Pancreas (tissue), 10 donors: ENCODE data around the gene IRF2BPL. TPM values are rescaled to one million over a fixed set of nuclear protein-coding genes. Genes with fewer than 3 reads are reported as not detected.

ENCODE experiments used
- ATAC-seq, 4 donors: fragments of 200-7000 bp; cut with Tn5 transposase; one replicate each; pipeline versions ENCODE4 v1.8.0 to v1.9.1; 2020; ENCODE audit warnings: mild to moderate bottlenecking in 4 of 4, moderate library complexity in 4 of 4
- DNase-seq, 6 donors: peaks; one replicate each; pipeline ENCODE4 v3.0.0-alpha.2; 2020
- FAIRE-seq: peaks from 2 replicates; lab custom pipeline; 2012; peaks lifted over from hg19 to GRCh38; lab: Jason Lieb, UNC
- H3K27ac ChIP-seq, 4 donors: fragments of 200-600 bp; sonication (generic); 1 replicate in 3 of 4; 2 replicates in 1 of 4; pipeline versions ENCODE4 v1.5.0 to v1.8.0; 2020
- H3K27me3 ChIP-seq, 4 donors: fragments of 200-600 bp; one replicate each; pipeline ENCODE4 v1.8.0; 2021
- H3K36me3 ChIP-seq, 3 donors: fragments of 200-600 bp; sonication (generic) in 1 of 3; one replicate each; pipeline versions ENCODE4 v1.5.0 to v1.8.0; 2020 to 2021
- H3K4me1 ChIP-seq, 3 donors: fragments of 200-600 bp; one replicate each; pipeline ENCODE4 v1.8.0; 2021
- H3K4me3 ChIP-seq, 4 donors: fragments of 200-600 bp; sonication (generic) in 2 of 4; one replicate each; pipeline versions ENCODE4 v1.5.0 to v1.8.0; 2020 to 2021
- H3K9me3 ChIP-seq, 4 donors: fragments of 200-600 bp; one replicate each; pipeline ENCODE4 v1.8.0; 2021
- WGBS, 2 donors: extraction: QIAGEN DNeasy Blood & Tissue Kit; methylation state at CpG; one replicate each; pipeline ENCODE4 v1.1.7; 2013; 5-methylcytosine and 5-hydroxymethylcytosine counted together
- intact Hi-C, 3 donors: fragments of 100-400 bp; cut with DNase I; formaldehyde crosslinking; loops; one replicate each; pipeline versions ENCODE4 v1.11.1 to v1.14.2; 2022
- polyA plus RNA-seq, 2 donors: library from polyadenylated mRNA; stranded (reverse); fragments of 200-250 nt; gene quantifications; one replicate each; pipeline ENCODE4 v1.2.3, GENCODE V29; 2013
- total RNA-seq, 6 donors: library from RNA; stranded (reverse); fragmentation: NEBNext Ultra II Directional in 4 of 6; extraction: Animal tissue kit (Norgen Biotek cat#: 25700) in 4 of 6; gene quantifications; one replicate each; pipeline versions ENCODE4 v1.2.1 to v1.2.4, GENCODE V29; 2021 to 2023
- TF ChIP-seq, protein P1 (sequence below), 4 donors: fragments of 200-600 bp; sonication (generic) in 3 of 4; IDR thresholded peaks; one replicate each; pipeline versions ENCODE4 v1.5.0 to v1.8.0; 2021; ENCODE audit warnings: antibody characterized with exemption in 4 of 4
- donor health status: healthy with polysubstance abuse.
- donor health status: DM: no; HTN: no; CAD: no; lungs with moderate emphysema.
- donor health status: DM: no; HTN: no; CAD: no.
- donor health status: control.
- donor health status: control.
- donor health status: Bipolar disorder and iron deficiency.
- donor health status: DM: yes; HTN: yes; CAD: no.
- donor health status: DM: no; HTN: no; CAD: no.
- donor health status: DM: no; HTN: no; CAD: no.
- donor health status: DM: yes; HTN: yes; CAD: no.

The IRF2BPL gene
- total and polyA plus RNA-seq, 8 donors = 6.2 to 32.2 (median 19.0) TPM

- ATAC-seq (peak; percentile 62 to 77 (median 76)), FAIRE-seq (no peak)
Measured at GRCh38 chr14:77032844-77033621, 4.5 kb upstream of the IRF2BPL start.

DNA sequence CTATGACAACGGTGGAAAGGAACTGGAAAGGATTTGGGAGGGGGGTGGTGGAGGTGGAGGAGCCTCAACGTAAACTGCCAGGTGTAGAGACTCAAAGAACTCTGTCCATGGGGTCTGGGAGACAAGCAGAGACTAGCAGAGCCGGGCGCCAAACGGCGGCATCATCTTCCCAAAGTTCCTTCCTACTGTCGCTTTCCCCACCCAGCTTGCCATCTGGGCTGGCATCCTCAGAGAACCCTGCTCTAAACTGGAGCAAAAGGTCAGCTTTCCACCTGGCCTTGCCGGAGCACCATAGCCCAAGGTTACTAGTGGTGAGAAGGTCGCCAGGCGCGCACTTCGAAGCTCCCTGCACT, 4.0 kb upstream of the IRF2BPL start:
- ATAC-seq (no peak), DNase-seq (no peak), FAIRE-seq (no peak)
- H3K27me3 ChIP-seq = no peaks in the 10 kb centered on the region
- intact Hi-C loops = no loop called here
- peaks cover 38 to 71% (median 57%) of the 10 kb centered on the region in 3 donors for H3K4me1 ChIP-seq
- peak overlapping the region; percentile 94 to 99 (median 96) for H3K27ac ChIP-seq
- H3K4me3 ChIP-seq = peak overlapping the region in 2 of 4 donors; percentile 44 to 51
- no peaks in the 10 kb centered on the region for H3K36me3 ChIP-seq
- TF ChIP-seq, protein P1, sequence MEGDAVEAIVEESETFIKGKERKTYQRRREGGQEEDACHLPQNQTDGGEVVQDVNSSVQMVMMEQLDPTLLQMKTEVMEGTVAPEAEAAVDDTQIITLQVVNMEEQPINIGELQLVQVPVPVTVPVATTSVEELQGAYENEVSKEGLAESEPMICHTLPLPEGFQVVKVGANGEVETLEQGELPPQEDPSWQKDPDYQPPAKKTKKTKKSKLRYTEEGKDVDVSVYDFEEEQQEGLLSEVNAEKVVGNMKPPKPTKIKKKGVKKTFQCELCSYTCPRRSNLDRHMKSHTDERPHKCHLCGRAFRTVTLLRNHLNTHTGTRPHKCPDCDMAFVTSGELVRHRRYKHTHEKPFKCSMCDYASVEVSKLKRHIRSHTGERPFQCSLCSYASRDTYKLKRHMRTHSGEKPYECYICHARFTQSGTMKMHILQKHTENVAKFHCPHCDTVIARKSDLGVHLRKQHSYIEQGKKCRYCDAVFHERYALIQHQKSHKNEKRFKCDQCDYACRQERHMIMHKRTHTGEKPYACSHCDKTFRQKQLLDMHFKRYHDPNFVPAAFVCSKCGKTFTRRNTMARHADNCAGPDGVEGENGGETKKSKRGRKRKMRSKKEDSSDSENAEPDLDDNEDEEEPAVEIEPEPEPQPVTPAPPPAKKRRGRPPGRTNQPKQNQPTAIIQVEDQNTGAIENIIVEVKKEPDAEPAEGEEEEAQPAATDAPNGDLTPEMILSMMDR (IDR thresholded peaks at IDR 0.05) = no peak
- H3K9me3 ChIP-seq = no peaks in the 10 kb centered on the region
- WGBS, 2 donors = 10 to 12% methylated on average over 9 to 12 of the region's 12 CpGs

More at GRCh38 chr14:77032844-77033621, 4.5 kb upstream of the IRF2BPL start:
- peaks cover 40 to 76% (median 62%) of the 10 kb centered on the region in 3 donors for H3K4me1 ChIP-seq
- WGBS, 2 donors = 2% methylated on average over 44 to 50 of the region's 50 CpGs
- intact Hi-C loops = no loop called here
- no peaks in the 10 kb centered on the region for H3K9me3 ChIP-seq
- DNase-seq = peak; percentile 88 to 95 (median 93)
- H3K27me3 ChIP-seq = no peaks in the 10 kb centered on the region
- peak overlapping the region; percentile 94 to 99 (median 96) for H3K27ac ChIP-seq
- peak overlapping the region in 3 of 4 donors; percentile 31 to 51 (median 44) for H3K4me3 ChIP-seq
- H3K36me3 ChIP-seq = no peaks in the 10 kb centered on the region
- TF ChIP-seq, protein P1 (IDR thresholded peaks at IDR 0.05) = peak in 1 of 4 donors; percentile 10

DNA sequence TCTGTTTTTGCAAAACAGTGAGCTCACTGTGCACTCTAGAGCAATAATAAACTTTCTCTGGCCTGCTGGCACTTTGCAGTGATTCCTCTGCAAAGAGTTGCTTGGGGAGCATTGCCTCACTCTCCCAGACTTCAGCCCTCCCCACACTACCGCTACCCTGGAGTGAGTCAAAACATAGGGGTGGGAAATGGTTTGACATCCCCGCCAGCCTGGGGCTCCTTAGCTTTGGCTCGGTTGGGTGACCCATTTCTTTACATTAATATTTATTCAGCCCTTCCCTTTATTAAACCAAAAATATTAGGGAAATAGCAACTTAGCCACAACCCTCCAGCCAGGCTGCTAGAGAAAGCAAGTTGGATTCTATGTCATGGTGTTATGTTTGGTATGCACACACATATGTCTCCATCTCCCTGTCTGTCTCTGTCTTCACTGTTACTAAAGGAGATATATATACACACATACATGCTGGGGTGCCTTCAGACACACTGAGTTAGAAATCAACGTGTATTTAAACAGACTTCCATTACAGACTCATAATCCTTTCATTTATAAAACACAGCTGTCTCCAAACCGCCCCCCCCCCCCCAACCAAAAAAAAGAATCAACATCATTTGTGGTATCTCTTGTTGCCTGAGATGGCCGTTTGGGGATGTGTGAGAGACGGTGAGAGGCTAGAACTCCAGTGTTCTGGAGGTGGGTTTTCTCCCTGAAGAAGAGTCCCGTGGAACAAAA, 3.4 kb upstream of the IRF2BPL start:
- H3K27me3 ChIP-seq = no peaks in the 10 kb centered on the region
- peaks cover 38 to 65% (median 53%) of the 10 kb centered on the region in 3 donors for H3K4me1 ChIP-seq
- peak overlapping the region in 1 of 4 donors; percentile 51 for H3K4me3 ChIP-seq
- WGBS, 2 donors = 29 to 34% methylated on average over 8 of the region's 8 CpGs
- TF ChIP-seq, protein P1 (IDR thresholded peaks at IDR 0.05) = no peak
- no peak for FAIRE-seq
- no peaks in the 10 kb centered on the region for H3K36me3 ChIP-seq
- ATAC-seq = no peak
- intact Hi-C loops = no loop called here
- peak overlapping the region; percentile 94 to 99 (median 96) for H3K27ac ChIP-seq
- DNase-seq = no peak
- H3K9me3 ChIP-seq = no peaks in the 10 kb centered on the region

DNA sequence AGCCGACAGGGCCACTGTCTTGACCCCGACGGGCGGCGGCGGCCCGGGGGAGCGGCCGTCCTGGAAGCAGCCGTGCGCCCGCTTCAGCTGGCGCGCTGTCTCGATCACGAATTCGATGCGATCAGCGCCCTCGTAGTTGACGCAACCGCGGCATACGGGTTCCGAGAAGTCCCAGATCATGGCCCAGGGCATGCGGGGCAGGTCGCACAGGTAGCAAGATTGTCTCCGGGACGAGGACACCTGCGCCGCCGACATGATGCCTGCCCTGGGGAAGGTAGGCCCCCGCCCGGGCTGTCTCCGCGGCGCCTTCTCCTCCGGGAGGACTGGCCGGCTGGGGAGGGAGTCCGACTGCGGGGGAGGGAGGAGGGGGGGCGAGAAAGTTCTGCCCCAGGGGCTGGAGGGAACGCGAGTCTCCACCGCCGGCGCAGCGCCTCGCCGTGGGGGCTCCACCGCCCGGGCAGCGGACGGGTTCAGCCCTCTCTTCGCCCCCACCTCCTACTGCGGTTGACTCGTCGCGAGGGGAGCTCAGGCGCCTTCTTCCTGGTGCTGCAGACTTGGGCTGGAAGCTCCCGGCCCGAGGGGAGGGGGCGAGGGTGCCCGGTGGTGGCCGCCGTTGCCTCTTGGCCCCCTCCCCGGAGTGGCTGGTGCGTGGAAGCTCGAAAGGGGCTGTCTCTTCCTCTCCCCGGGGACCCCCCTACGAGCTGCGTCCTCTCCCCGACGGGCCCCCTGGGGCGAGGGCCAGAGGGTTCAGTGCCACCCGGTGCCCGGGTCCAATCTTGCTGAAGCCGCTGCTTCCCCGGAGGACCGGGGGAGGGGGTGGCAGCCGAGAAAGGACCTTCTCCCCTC, 747 bp downstream of the IRF2BPL start:
- Histone ChIP-seq H3K4me3 (peak overlapping the region; percentile 81 to 93 (median 86)), H3K4me1 (peaks cover 38 to 53% (median 45%) of the 10 kb centered on the region in 3 donors), H3K27me3 (no peaks in the 10 kb centered on the region), H3K27ac (peak overlapping the region; percentile 99 to 100 (median 100)), H3K9me3 (no peaks in the 10 kb centered on the region), H3K36me3 (no peaks in the 10 kb centered on the region)
- no peak for FAIRE-seq
- 0% methylated on average over 71 to 79 of the region's 81 CpGs for WGBS, 2 donors
- peak; percentile 76 to 91 (median 85) for DNase-seq
- ATAC-seq = peak; percentile 19 to 47 (median 36)
- TF ChIP-seq, protein P1 (IDR thresholded peaks at IDR 0.05) = no peak
- intact Hi-C loops = loop anchor here in 1 of 3 donors (10.0 kb wide), 1 partner anchor 73 kb away; no protein-coding TSS in a partner anchor
